ENCODE results near the gene IFT88.

GRCh38 chr13:20546556-20546955 is 20.4 kb upstream of the IFT88 start:
- no peak for TF ChIP-seq POLR2AphosphoS5 (IDR thresholded peaks at IDR 0.05)
- no peak for TF ChIP-seq CTCF (IDR thresholded peaks at IDR 0.05)

All from stomach (tissue), 4 donors.